H9 (cell line): ENCODE results near the gene C5orf34. TPM values are rescaled to one million over a fixed set of nuclear protein-coding genes. Genes with fewer than 3 reads are reported as not detected.

Source experiments
- DNase-seq: peaks from one replicate; pipeline ENCODE4 v3.0.0-alpha.2; 2017
- H2AFZ ChIP-seq: one replicate; pipeline ENCODE4 v1.6.1; 2013; ENCODE audit warnings: mild to moderate bottlenecking, low read length, control low read depth, moderate library complexity
- H2AK5ac ChIP-seq: 2 replicates; pipeline ENCODE4 v1.6.1; 2013; ENCODE audit warnings: low read length, control low read depth, mixed read lengths; ENCODE audit not compliant: insufficient read length
- H2BK120ac ChIP-seq: one replicate; pipeline ENCODE4 v1.6.1; 2013; ENCODE audit warnings: low read depth, mild to moderate bottlenecking, low read length, control low read depth, inconsistent platforms; ENCODE audit not compliant: poor library complexity, severe bottlenecking
- H2BK12ac ChIP-seq: 2 replicates; pipeline ENCODE4 v1.6.1; 2013; ENCODE audit warnings: low read length, control low read depth, mixed read lengths, low read depth; ENCODE audit not compliant: insufficient read length
- H2BK15ac ChIP-seq: 2 replicates; pipeline ENCODE4 v1.6.1; 2013; ENCODE audit warnings: low read depth, low read length, control low read depth
- H2BK20ac ChIP-seq: one replicate; pipeline ENCODE4 v1.6.1; 2013; ENCODE audit warnings: low read depth, mild to moderate bottlenecking, low read length, control low read depth, inconsistent platforms; ENCODE audit not compliant: poor library complexity, severe bottlenecking
- H2BK5ac ChIP-seq: 2 replicates; pipeline ENCODE4 v1.6.1; 2013; ENCODE audit warnings: low read length, control low read depth, mixed read lengths; ENCODE audit not compliant: insufficient read length
- H3K14ac ChIP-seq: 2 replicates; pipeline ENCODE4 v1.6.1; 2013; ENCODE audit warnings: low read length, control low read depth; ENCODE audit not compliant: insufficient read depth
- H3K18ac ChIP-seq: 2 replicates; pipeline ENCODE4 v1.6.1; 2013; ENCODE audit warnings: low read depth, mild to moderate bottlenecking, mixed read lengths, low read length, control low read depth; ENCODE audit not compliant: insufficient read length
- H3K23ac ChIP-seq: 2 replicates; pipeline ENCODE4 v1.6.1; 2013; ENCODE audit warnings: low read length, control low read depth, mixed read lengths, low read depth; ENCODE audit not compliant: insufficient read length
- H3K23me2 ChIP-seq: 2 replicates; pipeline ENCODE4 v1.6.1; 2013; ENCODE audit warnings: low read depth, mild to moderate bottlenecking, mixed read lengths, low read length, control low read depth; ENCODE audit not compliant: insufficient read length, poor library complexity, severe bottlenecking
- H3K27ac ChIP-seq: 2 replicates; pipeline ENCODE4 v1.5.1; 2013; ENCODE audit warnings: low read length, control low read depth, mixed read lengths, low read depth; ENCODE audit not compliant: insufficient read length
- H3K27me3 ChIP-seq: 2 replicates; pipeline ENCODE4 v1.6.1; 2013; ENCODE audit warnings: low read length, control low read depth, inconsistent platforms; ENCODE audit not compliant: insufficient read depth
- H3K4ac ChIP-seq: 2 replicates; pipeline ENCODE4 v1.6.1; 2013; ENCODE audit warnings: low read depth, mild to moderate bottlenecking, control low read depth, inconsistent platforms, low read length, moderate library complexity
- H3K4me1 ChIP-seq: 2 replicates; pipeline ENCODE4 v1.6.1; 2013; ENCODE audit warnings: low read length, control low read depth, inconsistent platforms; ENCODE audit not compliant: insufficient read depth
- H3K4me2 ChIP-seq: 2 replicates; pipeline ENCODE4 v1.6.1; 2013; ENCODE audit warnings: low read length, control low read depth, mixed read lengths; ENCODE audit not compliant: insufficient read length, insufficient read depth
- H3K56ac ChIP-seq: 2 replicates; pipeline ENCODE4 v1.6.1; 2013; ENCODE audit warnings: low read depth, mild to moderate bottlenecking, mixed read lengths, low read length, control low read depth; ENCODE audit not compliant: insufficient read length
- H3K79me1 ChIP-seq: 2 replicates; pipeline ENCODE4 v1.6.1; 2013; ENCODE audit warnings: low read depth, mild to moderate bottlenecking, moderate library complexity, low read length, control low read depth, inconsistent platforms; ENCODE audit not compliant: insufficient read depth, poor library complexity, severe bottlenecking
- H3K79me2 ChIP-seq: 2 replicates; pipeline ENCODE4 v1.6.1; 2013; ENCODE audit warnings: low read length, control low read depth, inconsistent platforms; ENCODE audit not compliant: insufficient read depth
- H3K9ac ChIP-seq: 2 replicates; pipeline ENCODE4 v1.6.1; 2013; ENCODE audit warnings: low read length, control low read depth, mixed read lengths; ENCODE audit not compliant: insufficient read length; ENCODE audit errors: extremely low read depth
- H3K9me3 ChIP-seq: one replicate; pipeline ENCODE4 v1.6.1; 2013; ENCODE audit warnings: low read depth, low read length, inconsistent platforms; ENCODE audit not compliant: control insufficient read depth
- H3T11ph ChIP-seq: one replicate; pipeline ENCODE4 v1.6.1; 2013; ENCODE audit warnings: mild to moderate bottlenecking, low read length, control low read depth, inconsistent platforms
- H4K20me1 ChIP-seq: one replicate; pipeline ENCODE4 v1.6.1; 2013; ENCODE audit not compliant: control insufficient read depth, insufficient read length, insufficient read depth
- H4K5ac ChIP-seq: 2 replicates; pipeline ENCODE4 v1.6.1; 2013; ENCODE audit warnings: low read depth, mild to moderate bottlenecking, mixed read lengths, low read length, control low read depth; ENCODE audit not compliant: insufficient read length
- H4K8ac ChIP-seq: replicated peaks from 2 replicates; pipeline ENCODE4 v1.6.1; 2013; ENCODE audit warnings: low read length, control low read depth, mixed read lengths, low read depth; ENCODE audit not compliant: insufficient read length
- H4K91ac ChIP-seq: 2 replicates; pipeline ENCODE4 v1.6.1; 2013; ENCODE audit warnings: low read depth, mild to moderate bottlenecking, moderate library complexity, mixed read lengths, low read length, control low read depth; ENCODE audit not compliant: insufficient read length
- H3K27ac Mint-ChIP-seq, 3 experiments: 2 replicates in 2 of 3; 3 replicates in 1 of 3; pipeline ENCODE4 v1.8.0; 2020 to 2021; ENCODE audit warnings: mixed read lengths in 3 of 3, mild to moderate bottlenecking in 1 of 3, moderate library complexity in 1 of 3
- H3K27me3 Mint-ChIP-seq: 2 replicates; pipeline ENCODE4 v1.8.0; 2021; ENCODE audit warnings: low read depth, mild to moderate bottlenecking, moderate library complexity, mixed read lengths
- H3K36me3 Mint-ChIP-seq, 3 experiments: 2 replicates in 2 of 3; 3 replicates in 1 of 3; pipeline ENCODE4 v1.8.0; 2020 to 2021; ENCODE audit warnings: low read depth in 3 of 3, mixed read lengths in 3 of 3; ENCODE audit not compliant: insufficient read depth in 1 of 3
- H3K4me1 Mint-ChIP-seq, 2 experiments: 2 replicates each; pipeline ENCODE4 v1.8.0; 2020; ENCODE audit warnings: mixed read lengths in 2 of 2
- H3K4me3 Mint-ChIP-seq, 2 experiments: 2 replicates in 1 of 2; 3 replicates in 1 of 2; pipeline ENCODE4 v1.8.0; 2020 to 2021; ENCODE audit warnings: mild to moderate bottlenecking in 2 of 2, mixed read lengths in 2 of 2, moderate library complexity in 1 of 2
- H3K9me3 Mint-ChIP-seq, 2 experiments: 2 replicates in 1 of 2; 3 replicates in 1 of 2; pipeline ENCODE4 v1.8.0; 2020; ENCODE audit warnings: mild to moderate bottlenecking in 2 of 2, mixed read lengths in 2 of 2, moderate library complexity in 1 of 2
- WGBS: extraction: QIAGEN DNeasy Blood & Tissue Kit; methylation state at CpG from one replicate; pipeline ENCODE4 v1.1.7; 2013; ENCODE audit warnings: missing lambda C conversion rate, low lambda C conversion rate, mixed read lengths; ENCODE audit not compliant: insufficient read length; ENCODE audit errors: extremely low coverage; 5-methylcytosine and 5-hydroxymethylcytosine counted together
- total RNA-seq: library from RNA; stranded (reverse); gene quantifications from 2 replicates; pipeline ENCODE4 v1.2.1, GENCODE V29; 2021
- TF ChIP-seq, protein P1 (sequence below): fragments of 200-600 bp; sonication (generic); conservative IDR thresholded peaks from 3 replicates; pipeline ENCODE4 v1.8.0; 2021; ENCODE audit warnings: antibody characterized with exemption, mild to moderate bottlenecking

Gene C5orf34
- total RNA-seq, 1 experiment from 2014 or later = 7.7 TPM

DNA sequence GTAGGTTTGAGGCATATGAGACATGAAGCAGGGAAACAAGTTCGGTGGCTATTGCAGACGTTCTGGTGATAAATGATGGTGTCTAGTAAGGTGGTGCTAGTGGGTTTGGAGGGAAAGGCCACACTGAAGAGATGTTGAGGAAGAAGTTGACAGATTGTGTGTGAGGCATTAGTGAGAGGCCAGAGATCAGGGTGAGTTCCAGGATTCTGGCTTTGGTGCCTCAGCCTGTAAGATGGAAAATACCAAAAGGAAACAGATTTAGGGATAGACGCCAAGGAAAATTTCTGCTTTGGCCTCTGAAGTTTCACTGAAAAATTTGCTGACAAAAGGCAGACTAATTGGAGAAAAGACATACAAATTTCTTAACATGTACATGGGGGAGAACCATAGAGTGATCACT, 48.4 kb upstream of the C5orf34 start:
- no peak overlapping the region for H3K4me3 Mint-ChIP-seq
- Histone ChIP-seq H2BK20ac (no peak overlapping the region), H2AFZ (no peak overlapping the region), H3K56ac (no peak overlapping the region), H3K79me2 (no peaks in the 10 kb centered on the region), H3K18ac (no peak overlapping the region), H3K27ac (no peak overlapping the region), H2BK15ac (no peak overlapping the region), H4K5ac (no peak overlapping the region), H2BK120ac (no peak overlapping the region), H2BK5ac (no peak overlapping the region), H3K23ac (no peak overlapping the region), H4K8ac (no peak overlapping the region), H3K4me2 (no peak overlapping the region), H3K9me3 (no peaks in the 10 kb centered on the region), H3K4ac (no peak overlapping the region), H2AK5ac (no peak overlapping the region), H3K9ac (no peak overlapping the region), H3K14ac (no peak overlapping the region), H4K20me1 (no peaks in the 10 kb centered on the region), H4K91ac (no peak overlapping the region), H3K4me1 (no peaks in the 10 kb centered on the region), H3K79me1 (no peaks in the 10 kb centered on the region), H3T11ph (no peak overlapping the region), H2BK12ac (no peak overlapping the region), H3K27me3 (no peaks in the 10 kb centered on the region), H3K23me2 (no peaks in the 10 kb centered on the region)
- H3K9me3 Mint-ChIP-seq = no peaks in the 10 kb centered on the region
- no peaks in the 10 kb centered on the region for H3K36me3 Mint-ChIP-seq
- no peaks in the 10 kb centered on the region; the same call in 1 of the 2 replicates for H3K27me3 Mint-ChIP-seq
- H3K27ac Mint-ChIP-seq = no peak overlapping the region; a peak in 1 of 7 replicates
- H3K4me1 Mint-ChIP-seq = peaks cover 5 to 6% of the 10 kb centered on the region in 2 experiments; a peak in 3 of 4 replicates
- no peak for DNase-seq
- TF ChIP-seq, protein P1, sequence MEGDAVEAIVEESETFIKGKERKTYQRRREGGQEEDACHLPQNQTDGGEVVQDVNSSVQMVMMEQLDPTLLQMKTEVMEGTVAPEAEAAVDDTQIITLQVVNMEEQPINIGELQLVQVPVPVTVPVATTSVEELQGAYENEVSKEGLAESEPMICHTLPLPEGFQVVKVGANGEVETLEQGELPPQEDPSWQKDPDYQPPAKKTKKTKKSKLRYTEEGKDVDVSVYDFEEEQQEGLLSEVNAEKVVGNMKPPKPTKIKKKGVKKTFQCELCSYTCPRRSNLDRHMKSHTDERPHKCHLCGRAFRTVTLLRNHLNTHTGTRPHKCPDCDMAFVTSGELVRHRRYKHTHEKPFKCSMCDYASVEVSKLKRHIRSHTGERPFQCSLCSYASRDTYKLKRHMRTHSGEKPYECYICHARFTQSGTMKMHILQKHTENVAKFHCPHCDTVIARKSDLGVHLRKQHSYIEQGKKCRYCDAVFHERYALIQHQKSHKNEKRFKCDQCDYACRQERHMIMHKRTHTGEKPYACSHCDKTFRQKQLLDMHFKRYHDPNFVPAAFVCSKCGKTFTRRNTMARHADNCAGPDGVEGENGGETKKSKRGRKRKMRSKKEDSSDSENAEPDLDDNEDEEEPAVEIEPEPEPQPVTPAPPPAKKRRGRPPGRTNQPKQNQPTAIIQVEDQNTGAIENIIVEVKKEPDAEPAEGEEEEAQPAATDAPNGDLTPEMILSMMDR = no peak
- WGBS = no CpG with 5 or more reads among the region's 3 CpGs
